ENCODE data around the gene TPRG1L.

Gene TPRG1L

GRCh38 chr1:3577711-3578432 is 46.9 kb upstream of the TPRG1L start:
- H3K36me3 ChIP-seq (replicated peaks; ENCODE audit: low read depth, low read length), result no peaks in the 10 kb centered on the region
- no peaks in the 10 kb centered on the region for H3K4me1 ChIP-seq (ENCODE audit: low read length)
- H3K9ac ChIP-seq (ENCODE audit: low read length), result no peak overlapping the region
- H3K9me3 ChIP-seq (ENCODE audit: insufficient read depth, low read length), result no peaks in the 10 kb centered on the region
- no peak overlapping the region for H3K4me3 ChIP-seq (ENCODE audit: low read length)
- no peaks in the 10 kb centered on the region for H3K79me2 ChIP-seq (ENCODE audit: low read length)
- TF ChIP-seq CTCF (IDR thresholded peaks at IDR 0.05; ENCODE audit: low read depth, low read length), result no peak
- no peak for TF ChIP-seq EZH2phosphoT487 (IDR thresholded peaks at IDR 0.05; ENCODE audit: low read depth)
- no peak overlapping the region for H3K27ac ChIP-seq (ENCODE audit: low read length)
- no peaks in the 10 kb centered on the region for H3K27me3 ChIP-seq (ENCODE audit: low read depth, low read length)
- no peak overlapping the region for H2AFZ ChIP-seq (ENCODE audit: low read depth, low read length)
- no peaks in the 10 kb centered on the region for H4K20me1 ChIP-seq (ENCODE audit: insufficient read depth, low read length)
- no peak overlapping the region for H3K4me2 ChIP-seq (ENCODE audit: low read length)

GRCh38 chr1:3578433-3578805 is 46.4 kb upstream of the TPRG1L start:
- H4K20me1 ChIP-seq (ENCODE audit: insufficient read depth, low read length), result no peaks in the 10 kb centered on the region
- no peaks in the 10 kb centered on the region for H3K4me1 ChIP-seq (ENCODE audit: low read length)
- no peaks in the 10 kb centered on the region for H3K36me3 ChIP-seq (replicated peaks; ENCODE audit: low read depth, low read length)
- no peak overlapping the region for H2AFZ ChIP-seq (ENCODE audit: low read depth, low read length)
- TF ChIP-seq EZH2phosphoT487 (IDR thresholded peaks at IDR 0.05; ENCODE audit: low read depth) (no peak), CTCF (IDR thresholded peaks at IDR 0.05; ENCODE audit: low read depth, low read length) (no peak)
- no peak overlapping the region for H3K4me3 ChIP-seq (ENCODE audit: low read length)
- no peak overlapping the region for H3K9ac ChIP-seq (ENCODE audit: low read length)
- no peak overlapping the region for H3K4me2 ChIP-seq (ENCODE audit: low read length)
- H3K79me2 ChIP-seq (ENCODE audit: low read length), result no peaks in the 10 kb centered on the region
- no peaks in the 10 kb centered on the region for H3K27me3 ChIP-seq (ENCODE audit: low read depth, low read length)
- no peak overlapping the region for H3K27ac ChIP-seq (ENCODE audit: low read length)
- no peaks in the 10 kb centered on the region for H3K9me3 ChIP-seq (ENCODE audit: insufficient read depth, low read length)

- H3K27me3 ChIP-seq (ENCODE audit: low read depth, low read length), result no peaks in the 10 kb centered on the region
- no peak overlapping the region for H3K4me3 ChIP-seq (ENCODE audit: low read length)
- no peaks in the 10 kb centered on the region for H3K4me1 ChIP-seq (ENCODE audit: low read length)
- H3K9ac ChIP-seq (ENCODE audit: low read length), result no peak overlapping the region
- no peak for TF ChIP-seq EZH2phosphoT487 (IDR thresholded peaks at IDR 0.05; ENCODE audit: low read depth)
- TF ChIP-seq CTCF (IDR thresholded peaks at IDR 0.05; ENCODE audit: low read depth, low read length), result no peak
- H2AFZ ChIP-seq (ENCODE audit: low read depth, low read length), result no peak overlapping the region
- H3K79me2 ChIP-seq (ENCODE audit: low read length), result no peaks in the 10 kb centered on the region
- H3K36me3 ChIP-seq (replicated peaks; ENCODE audit: low read depth, low read length), result no peaks in the 10 kb centered on the region
- H4K20me1 ChIP-seq (ENCODE audit: insufficient read depth, low read length), result no peaks in the 10 kb centered on the region
- no peak overlapping the region for H3K4me2 ChIP-seq (ENCODE audit: low read length)
- H3K27ac ChIP-seq (ENCODE audit: low read length), result no peak overlapping the region
- no peaks in the 10 kb centered on the region for H3K9me3 ChIP-seq (ENCODE audit: insufficient read depth, low read length)
Observed at GRCh38 chr1:3578906-3579305, 45.9 kb upstream of the TPRG1L start.

- Histone ChIP-seq H3K4me1 (ENCODE audit: low read length) (no peaks in the 10 kb centered on the region), H3K4me3 (ENCODE audit: low read length) (no peak overlapping the region), H3K27ac (ENCODE audit: low read length) (no peak overlapping the region), H4K20me1 (ENCODE audit: insufficient read depth, low read length) (no peaks in the 10 kb centered on the region), H3K27me3 (ENCODE audit: low read depth, low read length) (no peaks in the 10 kb centered on the region), H3K36me3 (replicated peaks; ENCODE audit: low read depth, low read length) (no peaks in the 10 kb centered on the region), H3K4me2 (ENCODE audit: low read length) (no peak overlapping the region), H2AFZ (ENCODE audit: low read depth, low read length) (no peak overlapping the region), H3K9me3 (ENCODE audit: insufficient read depth, low read length) (no peaks in the 10 kb centered on the region), H3K9ac (ENCODE audit: low read length) (no peak overlapping the region), H3K79me2 (ENCODE audit: low read length) (no peaks in the 10 kb centered on the region)
- TF ChIP-seq CTCF (IDR thresholded peaks at IDR 0.05; ENCODE audit: low read depth, low read length) (no peak), EZH2phosphoT487 (IDR thresholded peaks at IDR 0.05; ENCODE audit: low read depth) (no peak)
Observed at GRCh38 chr1:3579626-3580025, 45.2 kb upstream of the TPRG1L start.

Data from OCI-LY3 (cell line).